H54 (cell line): Measurements from ENCODE around the gene MYLK.

Source experiments
- DNase-seq: peaks from one replicate; pipeline ENCODE4 v3.0.0; 2011; ENCODE audit warnings: low spot score, mixed read lengths; ENCODE audit not compliant: insufficient read length
- FAIRE-seq: peaks from 3 replicates; lab custom pipeline; 2011; peaks lifted over from hg19 to GRCh38; lab: Jason Lieb, UNC
- POLR2A ChIP-seq: IDR thresholded peaks from 2 replicates; pipeline ENCODE4 v1.6.1; 2011; ENCODE audit warnings: low read depth, mild to moderate bottlenecking, low read length

MYLK gene

DNA sequence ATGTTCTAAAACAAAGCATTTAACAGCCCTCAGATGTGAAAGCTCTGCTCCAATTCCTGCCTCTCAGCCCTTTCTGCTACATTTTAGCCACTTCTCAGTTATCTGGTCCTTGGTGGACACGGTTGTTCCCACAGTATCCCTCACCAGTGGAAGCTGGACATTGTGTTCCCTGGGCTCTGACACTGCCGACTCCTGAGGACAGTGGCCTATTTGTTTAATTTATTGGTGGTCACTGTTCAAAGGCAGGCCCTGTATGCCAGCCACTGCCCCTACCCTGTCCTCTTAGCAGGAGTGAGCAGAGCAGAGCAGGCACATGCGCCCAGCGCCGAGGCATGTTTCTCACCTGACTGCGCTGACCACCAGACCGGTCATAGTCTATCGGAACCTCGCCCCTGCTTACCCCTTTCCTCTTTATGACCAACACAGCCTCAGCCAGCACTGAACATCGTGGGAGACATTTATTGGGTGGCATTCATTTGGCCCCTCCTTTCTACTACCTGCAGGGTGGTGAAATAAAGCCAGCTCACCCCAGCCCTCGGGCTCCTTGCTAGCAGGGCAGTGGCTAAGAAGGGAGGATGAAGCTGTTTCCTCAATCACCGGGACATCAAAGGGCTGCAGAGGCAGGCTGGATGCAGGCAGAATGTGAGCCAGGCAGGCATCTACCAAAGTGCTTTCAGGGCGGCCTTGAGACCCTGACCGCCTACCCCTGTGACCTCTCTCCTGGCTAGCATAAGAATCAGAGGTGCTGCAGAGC is 245.0 kb downstream of the MYLK start:
- no peak for TF ChIP-seq POLR2A
- FAIRE-seq (no peak), DNase-seq (no peak)

- FAIRE-seq = no peak
- TF ChIP-seq POLR2A = no peak
- DNase-seq = no peak
These were observed 246.3 kb downstream of the MYLK start for GRCh38 chr3:123637841-123638240.

DNA sequence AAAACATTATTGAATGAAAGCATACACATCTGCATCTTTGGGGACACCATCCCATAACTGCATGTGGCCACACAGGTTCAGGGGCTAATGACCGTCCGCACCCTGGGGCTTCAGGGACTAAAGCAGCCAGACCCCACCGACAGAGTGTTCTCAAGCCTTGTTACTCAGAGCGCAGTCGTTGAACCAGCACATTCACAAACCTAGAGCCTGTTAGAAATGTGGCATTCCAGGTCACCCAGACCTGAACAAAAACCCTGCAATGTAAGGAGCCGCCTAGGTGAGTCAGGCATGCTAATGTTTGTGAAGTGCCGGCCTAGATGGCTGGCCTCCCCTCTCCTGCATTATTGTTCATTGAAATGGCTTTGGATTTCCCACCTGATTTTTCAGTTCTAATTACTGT is 247.0 kb downstream of the MYLK start:
- no peak for FAIRE-seq
- no peak for DNase-seq
- no peak for TF ChIP-seq POLR2A

GRCh38 chr3:123636431-123636841 is 247.7 kb downstream of the MYLK start:
- no peak for TF ChIP-seq POLR2A
- DNase-seq (no peak), FAIRE-seq (no peak)

DNA sequence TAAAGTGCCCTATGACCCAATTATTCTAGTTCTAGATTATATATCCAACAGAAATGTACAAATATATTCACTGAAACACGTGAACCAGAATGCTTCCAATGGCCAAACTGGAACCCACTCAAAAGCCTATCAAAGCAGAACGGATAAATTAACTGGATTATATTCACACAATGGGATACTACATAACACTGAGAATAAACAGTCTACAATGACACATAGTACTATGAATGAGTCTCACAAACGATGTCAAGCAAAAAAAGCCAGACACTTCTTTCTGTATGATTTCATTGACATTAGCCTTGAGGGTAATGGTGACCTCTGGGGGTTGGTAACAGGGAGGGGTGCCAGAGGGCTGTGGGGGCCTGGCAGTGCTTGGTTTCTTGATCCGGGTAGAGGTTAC is 248.4 kb downstream of the MYLK start:
- TF ChIP-seq POLR2A = no peak
- DNase-seq (no peak), FAIRE-seq (no peak)

DNA sequence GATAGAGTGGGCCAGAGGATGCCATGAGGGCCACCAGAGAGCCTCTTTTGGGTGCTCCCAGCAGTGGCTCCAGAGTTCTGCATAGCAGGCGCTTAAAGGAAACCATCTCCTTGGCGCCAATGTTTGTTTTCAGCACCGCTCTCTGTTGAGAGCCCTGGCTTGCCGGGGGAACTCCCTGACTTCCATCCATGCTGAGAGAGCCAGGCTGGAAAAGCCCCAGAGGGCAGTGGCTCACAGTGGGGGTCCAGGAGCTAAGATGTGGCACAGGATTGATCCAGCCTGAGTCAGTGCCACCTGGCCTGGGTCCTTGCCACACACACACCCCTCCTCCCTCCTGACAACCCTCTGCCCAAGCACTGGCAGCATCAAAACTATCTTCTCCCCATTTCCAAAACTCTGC is 248.9 kb downstream of the MYLK start:
- no peak for FAIRE-seq
- TF ChIP-seq POLR2A = no peak
- peak; percentile 27 for DNase-seq

GRCh38 chr3:123634149-123635051 is 249.7 kb downstream of the MYLK start:
- DNase-seq (no peak), FAIRE-seq (no peak)
- no peak for TF ChIP-seq POLR2A

GRCh38 chr3:123633530-123633929 is 250.6 kb downstream of the MYLK start:
- TF ChIP-seq POLR2A = no peak
- DNase-seq (no peak), FAIRE-seq (no peak)

DNA sequence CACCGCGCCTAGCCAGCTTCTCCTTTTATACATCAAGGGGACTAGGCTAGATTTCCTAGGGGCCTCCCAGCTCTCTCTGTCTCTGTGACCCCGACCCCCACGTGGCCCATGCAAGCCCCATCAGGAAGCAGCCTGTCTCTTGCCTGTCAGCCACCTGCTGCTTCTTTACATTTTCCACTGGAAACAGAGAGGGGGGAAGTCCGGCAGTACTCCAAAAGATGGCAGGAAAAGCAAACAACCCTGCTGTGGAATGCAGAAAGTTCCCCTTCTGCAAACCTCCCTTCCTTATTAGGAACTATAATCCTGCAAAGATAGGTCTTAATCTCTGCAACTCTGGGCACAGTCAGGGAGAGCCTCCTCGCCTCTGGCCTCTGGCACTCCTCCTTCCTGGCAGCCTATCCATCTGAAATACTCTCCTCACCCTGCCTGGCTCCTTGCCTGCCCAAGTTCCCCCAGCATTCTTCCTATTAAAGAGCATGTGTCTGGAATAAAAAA is 251.9 kb downstream of the MYLK start:
- no peak for DNase-seq
- no peak for TF ChIP-seq POLR2A
- FAIRE-seq = no peak

- DNase-seq = no peak
- no peak for TF ChIP-seq POLR2A
- no peak for FAIRE-seq
These were observed 254.4 kb downstream of the MYLK start for GRCh38 chr3:123629747-123630047.

- TF ChIP-seq POLR2A = no peak
- FAIRE-seq (no peak), DNase-seq (no peak)
These were observed 255.0 kb downstream of the MYLK start for GRCh38 chr3:123628996-123629746.

GRCh38 chr3:123627673-123628670 is 256.2 kb downstream of the MYLK start:
- FAIRE-seq (no peak), DNase-seq (no peak)
- TF ChIP-seq POLR2A = no peak

- DNase-seq (no peak), FAIRE-seq (no peak)
- no peak for TF ChIP-seq POLR2A
These were observed 257.3 kb downstream of the MYLK start for GRCh38 chr3:123626881-123627280.
